Neural crest cell (in vitro differentiated cells): ENCODE data around the gene LMBRD1. TPM values are rescaled to one million over a fixed set of nuclear protein-coding genes. Genes with fewer than 3 reads are reported as not detected.
"Not testable (repeated sequence)": the region's sequence is repeated elsewhere in the genome, so short reads cannot be mapped to it uniquely, and the experiment has no call there.

ENCODE experiments used
- DNase-seq: peaks from one replicate; pipeline ENCODE4 v3.0.0; 2021; ENCODE audit warnings: low read depth, mixed read lengths, low spot score
- H3K27ac Mint-ChIP-seq: one replicate; pipeline ENCODE4 v1.8.0; 2021; ENCODE audit warnings: mild to moderate bottlenecking, mixed read lengths; ENCODE audit not compliant: unreplicated experiment
- H3K27me3 Mint-ChIP-seq: 2 replicates; pipeline ENCODE4 v1.8.0; 2021; ENCODE audit warnings: low read depth, mild to moderate bottlenecking, mixed read lengths
- H3K36me3 Mint-ChIP-seq: 2 replicates; pipeline ENCODE4 v1.8.0; 2021; ENCODE audit warnings: low read depth, mild to moderate bottlenecking, mixed read lengths
- H3K4me1 Mint-ChIP-seq: 2 replicates; pipeline ENCODE4 v1.8.0; 2021; ENCODE audit warnings: mixed read lengths
- H3K4me3 Mint-ChIP-seq: one replicate; pipeline ENCODE4 v1.8.0; 2021; ENCODE audit warnings: mild to moderate bottlenecking, mixed read lengths
- H3K9me3 Mint-ChIP-seq: 2 replicates; pipeline ENCODE4 v1.8.0; 2021; ENCODE audit warnings: mixed read lengths
- total RNA-seq: library from RNA; stranded (reverse); gene quantifications from 2 replicates; pipeline ENCODE4 v1.2.1, GENCODE V29; 2021
- TF ChIP-seq, protein P1 (sequence below): fragments of 200-600 bp; sonication (generic); conservative IDR thresholded peaks from 2 replicates; pipeline ENCODE4 v1.5.0; 2021; ENCODE audit warnings: antibody characterized with exemption, mild to moderate bottlenecking

Gene LMBRD1
- total RNA-seq, 1 donor from 2014 or later: 17.2 TPM

- peaks cover 9% of the 10 kb centered on the region for H3K4me1 Mint-ChIP-seq
- no peaks in the 10 kb centered on the region for H3K36me3 Mint-ChIP-seq
- no peak overlapping the region for H3K4me3 Mint-ChIP-seq
- DNase-seq: no peak
- TF ChIP-seq, protein P1, sequence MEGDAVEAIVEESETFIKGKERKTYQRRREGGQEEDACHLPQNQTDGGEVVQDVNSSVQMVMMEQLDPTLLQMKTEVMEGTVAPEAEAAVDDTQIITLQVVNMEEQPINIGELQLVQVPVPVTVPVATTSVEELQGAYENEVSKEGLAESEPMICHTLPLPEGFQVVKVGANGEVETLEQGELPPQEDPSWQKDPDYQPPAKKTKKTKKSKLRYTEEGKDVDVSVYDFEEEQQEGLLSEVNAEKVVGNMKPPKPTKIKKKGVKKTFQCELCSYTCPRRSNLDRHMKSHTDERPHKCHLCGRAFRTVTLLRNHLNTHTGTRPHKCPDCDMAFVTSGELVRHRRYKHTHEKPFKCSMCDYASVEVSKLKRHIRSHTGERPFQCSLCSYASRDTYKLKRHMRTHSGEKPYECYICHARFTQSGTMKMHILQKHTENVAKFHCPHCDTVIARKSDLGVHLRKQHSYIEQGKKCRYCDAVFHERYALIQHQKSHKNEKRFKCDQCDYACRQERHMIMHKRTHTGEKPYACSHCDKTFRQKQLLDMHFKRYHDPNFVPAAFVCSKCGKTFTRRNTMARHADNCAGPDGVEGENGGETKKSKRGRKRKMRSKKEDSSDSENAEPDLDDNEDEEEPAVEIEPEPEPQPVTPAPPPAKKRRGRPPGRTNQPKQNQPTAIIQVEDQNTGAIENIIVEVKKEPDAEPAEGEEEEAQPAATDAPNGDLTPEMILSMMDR: no peak
- H3K27me3 Mint-ChIP-seq: no peaks in the 10 kb centered on the region
- H3K27ac Mint-ChIP-seq: no peak overlapping the region
- H3K9me3 Mint-ChIP-seq: peaks cover 7% of the 10 kb centered on the region
Observed at GRCh38 chr6:69813508-69813907, 16.7 kb upstream of the LMBRD1 start.

- H3K9me3 Mint-ChIP-seq: peaks cover 7% of the 10 kb centered on the region
- H3K4me1 Mint-ChIP-seq: peaks cover 9% of the 10 kb centered on the region
- DNase-seq: no peak
- no peaks in the 10 kb centered on the region for H3K36me3 Mint-ChIP-seq
- H3K4me3 Mint-ChIP-seq: no peak overlapping the region
- no peak overlapping the region for H3K27ac Mint-ChIP-seq
- TF ChIP-seq, protein P1: no peak
- no peaks in the 10 kb centered on the region for H3K27me3 Mint-ChIP-seq
Observed at GRCh38 chr6:69812746-69813427, 16.1 kb upstream of the LMBRD1 start.

DNA sequence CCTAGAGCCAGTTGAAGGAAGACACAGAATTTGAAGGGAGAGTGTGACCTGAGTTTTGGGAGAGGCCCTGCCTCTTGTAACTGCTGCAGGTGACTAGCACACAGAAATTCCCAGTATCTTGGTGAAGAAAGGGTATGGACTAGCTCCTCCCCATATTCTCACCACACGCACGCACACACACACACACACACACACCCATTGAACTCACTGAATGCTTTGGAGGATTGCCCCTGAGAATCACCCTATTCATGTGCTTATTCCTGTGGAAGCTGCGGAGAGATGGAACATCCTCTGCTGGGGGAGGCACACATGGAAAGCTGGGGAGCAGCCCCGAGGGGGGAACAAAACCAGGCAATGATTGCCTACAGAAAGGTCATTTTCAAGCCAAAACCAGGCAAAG, 6.2 kb upstream of the LMBRD1 start:
- Mint-ChIP-seq H3K9me3 (peaks cover 7% of the 10 kb centered on the region), H3K27me3 (no peaks in the 10 kb centered on the region), H3K36me3 (no peaks in the 10 kb centered on the region), H3K27ac (no peak overlapping the region), H3K4me1 (peaks cover 6% of the 10 kb centered on the region), H3K4me3 (no peak overlapping the region)
- no peak for DNase-seq
- TF ChIP-seq, protein P1: no peak

GRCh38 chr6:69801711-69802110, 4.9 kb upstream of the LMBRD1 start:
- DNase-seq: no peak
- H3K36me3 Mint-ChIP-seq: peaks cover 2% of the 10 kb centered on the region
- no peaks in the 10 kb centered on the region for H3K27me3 Mint-ChIP-seq
- H3K27ac Mint-ChIP-seq: no peak overlapping the region
- H3K4me1 Mint-ChIP-seq: peaks cover 10% of the 10 kb centered on the region
- peaks cover 10% of the 10 kb centered on the region for H3K9me3 Mint-ChIP-seq
- TF ChIP-seq, protein P1: no peak
- H3K4me3 Mint-ChIP-seq: no peak overlapping the region

DNA sequence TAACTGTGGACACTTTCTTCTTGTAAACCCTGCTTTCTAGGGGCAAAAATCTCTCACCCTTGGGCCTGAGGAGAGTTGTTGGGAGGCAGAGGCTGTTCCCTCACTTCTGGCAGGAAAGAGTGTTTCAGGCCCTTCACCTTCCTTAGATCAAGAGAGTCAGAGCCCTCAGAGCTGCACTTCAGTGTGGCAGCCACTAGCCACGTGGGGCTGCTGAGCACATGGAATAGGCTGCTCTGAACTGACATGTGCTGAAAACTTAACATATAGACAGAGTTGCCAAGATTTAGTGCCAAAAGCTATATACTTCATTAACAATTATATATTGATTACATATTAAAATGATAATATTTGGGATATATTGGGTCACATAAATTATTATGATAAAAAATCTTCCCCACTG, 4.4 kb upstream of the LMBRD1 start:
- H3K27ac Mint-ChIP-seq: no peak overlapping the region

DNA sequence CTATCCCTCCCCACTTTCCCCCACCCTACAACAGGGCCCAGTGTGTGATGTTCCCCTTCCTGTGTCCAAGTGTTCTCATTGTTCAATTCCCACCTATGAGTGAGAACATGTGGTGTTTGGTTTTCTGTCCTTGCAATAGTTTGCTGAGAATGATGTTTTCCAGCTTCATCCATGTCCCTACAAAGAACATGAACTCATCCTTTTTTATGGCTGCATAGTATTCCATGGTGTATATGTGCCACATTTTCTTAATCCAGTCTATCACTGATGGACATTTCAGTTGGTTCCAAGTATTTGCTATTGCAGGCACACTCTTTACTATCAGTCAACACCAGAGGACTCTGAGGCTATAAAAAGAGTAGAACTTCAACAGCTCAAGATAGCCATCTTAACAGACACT, 2.0 kb upstream of the LMBRD1 start:
- not testable (repeated sequence) for H3K27ac Mint-ChIP-seq, H3K36me3 Mint-ChIP-seq, H3K27me3 Mint-ChIP-seq, H3K9me3 Mint-ChIP-seq, H3K4me3 Mint-ChIP-seq, DNase-seq
- H3K4me1 Mint-ChIP-seq: peaks cover 24% of the 10 kb centered on the region

More for the DNA sequence above, 4.4 kb upstream of the LMBRD1 start:
- H3K36me3 Mint-ChIP-seq: peaks cover 2% of the 10 kb centered on the region
- no peak for DNase-seq
- H3K4me1 Mint-ChIP-seq: peaks cover 10% of the 10 kb centered on the region
- H3K4me3 Mint-ChIP-seq: no peak overlapping the region
- peaks cover 10% of the 10 kb centered on the region for H3K9me3 Mint-ChIP-seq
- H3K27me3 Mint-ChIP-seq: no peaks in the 10 kb centered on the region
- TF ChIP-seq, protein P1: no peak
